Activated naive CD8-positive, alpha-beta T cell treated with anti-CD3 and anti-CD28 coated beads for 36 hours (primary cell): Measurements from ENCODE around the gene BFAR. TPM values are rescaled to one million over a fixed set of nuclear protein-coding genes. Genes with fewer than 3 reads are reported as not detected.
A peak's percentile ranks its signal among the peaks of the same experiment; 100 is the strongest.

Experiments
- DNase-seq: peaks from one replicate; pipeline ENCODE4 v3.0.0; 2021
- H3K27ac Mint-ChIP-seq: one replicate; pipeline ENCODE4 v1.8.0; 2022; ENCODE audit warnings: mild to moderate bottlenecking, moderate library complexity, mixed read lengths
- H3K27me3 Mint-ChIP-seq: one replicate; pipeline ENCODE4 v1.8.0; 2022; ENCODE audit warnings: mild to moderate bottlenecking, mixed read lengths
- H3K36me3 Mint-ChIP-seq: one replicate; pipeline ENCODE4 v1.8.0; 2021; ENCODE audit warnings: mild to moderate bottlenecking, mixed read lengths
- H3K4me1 Mint-ChIP-seq: one replicate; pipeline ENCODE4 v1.8.0; 2021; ENCODE audit warnings: mixed read lengths
- H3K4me3 Mint-ChIP-seq: one replicate; pipeline ENCODE4 v1.8.0; 2022; ENCODE audit warnings: mild to moderate bottlenecking, moderate library complexity, mixed read lengths
- H3K9me3 Mint-ChIP-seq: one replicate; pipeline ENCODE4 v1.8.0; 2022; ENCODE audit warnings: mixed read lengths
- total RNA-seq, 2 experiments: library from RNA; stranded (reverse); gene quantifications; one replicate each; pipeline ENCODE4 v1.2.3, GENCODE V29; 2021

BFAR gene, protein sequence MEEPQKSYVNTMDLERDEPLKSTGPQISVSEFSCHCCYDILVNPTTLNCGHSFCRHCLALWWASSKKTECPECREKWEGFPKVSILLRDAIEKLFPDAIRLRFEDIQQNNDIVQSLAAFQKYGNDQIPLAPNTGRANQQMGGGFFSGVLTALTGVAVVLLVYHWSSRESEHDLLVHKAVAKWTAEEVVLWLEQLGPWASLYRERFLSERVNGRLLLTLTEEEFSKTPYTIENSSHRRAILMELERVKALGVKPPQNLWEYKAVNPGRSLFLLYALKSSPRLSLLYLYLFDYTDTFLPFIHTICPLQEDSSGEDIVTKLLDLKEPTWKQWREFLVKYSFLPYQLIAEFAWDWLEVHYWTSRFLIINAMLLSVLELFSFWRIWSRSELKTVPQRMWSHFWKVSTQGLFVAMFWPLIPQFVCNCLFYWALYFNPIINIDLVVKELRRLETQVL
- 10 to 100 TPM; 72.1 to 75.7 TPM for total RNA-seq

- peaks cover 56% of the 10 kb centered on the region for H3K4me1 Mint-ChIP-seq
- no peaks in the 10 kb centered on the region for H3K9me3 Mint-ChIP-seq
- peak within 1 kb of the TSS; percentile 100 for H3K4me3 Mint-ChIP-seq
- H3K36me3 Mint-ChIP-seq = peaks cover 31% of the 10 kb centered on the region
- DNase-seq = peak; percentile 99
- no peaks in the 10 kb centered on the region for H3K27me3 Mint-ChIP-seq
- peak within 1 kb of the TSS; percentile 98 for H3K27ac Mint-ChIP-seq
These were observed at the start of gene BFAR for GRCh38 chr16:14632693-14633569. Gene BFAR, plus strand, starts transcription at chr16:14632951. Its CDS starts 11,396 bp downstream, at chr16:14644347.

DNA sequence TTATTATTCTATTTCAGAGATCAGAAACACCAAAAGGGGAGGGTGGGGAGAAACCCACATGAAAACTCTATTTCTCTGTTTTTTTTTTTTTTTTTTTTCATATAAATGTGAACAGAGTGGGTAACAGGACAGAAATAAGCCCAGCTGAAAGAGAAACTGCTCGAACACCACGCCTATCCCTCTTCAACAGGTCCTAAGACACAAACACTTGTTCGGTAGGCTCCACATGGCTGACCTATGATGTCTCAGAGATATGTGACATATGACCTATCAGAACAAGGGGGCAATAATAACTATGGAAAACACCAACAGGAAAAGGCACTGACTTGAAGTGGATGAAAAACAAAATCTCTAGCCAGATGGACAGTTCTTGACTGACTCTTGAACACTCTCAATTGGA is 47.5 kb upstream of the BFAR start:
- no peaks in the 10 kb centered on the region for H3K27me3 Mint-ChIP-seq
- H3K4me3 Mint-ChIP-seq = no peak overlapping the region
- peaks cover 24% of the 10 kb centered on the region for H3K36me3 Mint-ChIP-seq
- H3K4me1 Mint-ChIP-seq = peaks cover 1% of the 10 kb centered on the region
- DNase-seq = no peak
- no peak overlapping the region for H3K27ac Mint-ChIP-seq
- no peaks in the 10 kb centered on the region for H3K9me3 Mint-ChIP-seq

DNA sequence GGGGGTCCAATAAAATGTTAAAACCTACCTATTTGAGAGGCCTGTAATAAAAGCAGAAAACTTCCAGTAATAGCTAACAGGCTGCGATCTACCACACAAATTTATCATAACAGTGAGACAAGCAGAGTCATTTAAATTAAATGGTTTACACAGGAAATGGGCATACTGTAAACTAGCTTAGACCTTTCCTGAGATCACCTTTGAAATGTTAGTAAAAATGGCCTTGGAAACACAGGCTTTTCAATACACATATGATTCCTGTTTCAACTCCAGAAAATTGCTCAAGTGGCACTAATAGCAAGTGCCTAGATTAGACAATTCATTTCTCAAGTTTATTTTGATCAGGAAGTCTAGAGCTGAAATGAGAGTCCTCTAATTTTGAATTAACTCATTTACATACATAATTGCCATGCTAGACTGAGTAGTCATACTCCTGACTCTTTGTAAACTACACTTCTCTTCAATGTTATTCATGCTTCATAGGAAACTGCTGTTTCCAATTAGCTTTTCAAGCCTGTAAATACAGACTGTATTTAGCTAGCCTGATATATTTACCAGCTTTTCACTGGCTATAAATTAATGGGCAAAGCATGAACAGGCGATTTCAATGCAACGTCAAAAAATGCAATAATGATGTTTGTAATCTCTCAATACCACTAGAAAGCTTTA is 46.0 kb upstream of the BFAR start:
- H3K27ac Mint-ChIP-seq = peak overlapping the region; percentile 23
- H3K9me3 Mint-ChIP-seq = no peaks in the 10 kb centered on the region
- no peak for DNase-seq
- no peaks in the 10 kb centered on the region for H3K4me1 Mint-ChIP-seq
- no peak overlapping the region for H3K4me3 Mint-ChIP-seq
- H3K27me3 Mint-ChIP-seq = no peaks in the 10 kb centered on the region
- peaks cover 24% of the 10 kb centered on the region for H3K36me3 Mint-ChIP-seq

- peaks cover 36% of the 10 kb centered on the region for H3K36me3 Mint-ChIP-seq
- H3K9me3 Mint-ChIP-seq = no peaks in the 10 kb centered on the region
- no peak for DNase-seq
- H3K27ac Mint-ChIP-seq = no peak overlapping the region
- H3K4me3 Mint-ChIP-seq = no peak overlapping the region
- peaks cover 1% of the 10 kb centered on the region for H3K4me1 Mint-ChIP-seq
- no peaks in the 10 kb centered on the region for H3K27me3 Mint-ChIP-seq
These were observed 32.6 kb upstream of the BFAR start for GRCh38 chr16:14600164-14600563.

GRCh38 chr16:14602443-14602963 is 30.2 kb upstream of the BFAR start:
- Mint-ChIP-seq H3K9me3 (no peaks in the 10 kb centered on the region), H3K4me1 (peaks cover 1% of the 10 kb centered on the region), H3K4me3 (no peak overlapping the region), H3K36me3 (peaks cover 35% of the 10 kb centered on the region), H3K27me3 (no peaks in the 10 kb centered on the region), H3K27ac (no peak overlapping the region)
- no peak for DNase-seq

- Mint-ChIP-seq H3K36me3 (peaks cover 30% of the 10 kb centered on the region), H3K9me3 (no peaks in the 10 kb centered on the region), H3K27ac (no peak overlapping the region), H3K4me3 (no peak overlapping the region), H3K27me3 (no peaks in the 10 kb centered on the region), H3K4me1 (peaks cover 1% of the 10 kb centered on the region)
- no peak for DNase-seq
These were observed 26.6 kb upstream of the BFAR start for GRCh38 chr16:14606102-14606501.

DNA sequence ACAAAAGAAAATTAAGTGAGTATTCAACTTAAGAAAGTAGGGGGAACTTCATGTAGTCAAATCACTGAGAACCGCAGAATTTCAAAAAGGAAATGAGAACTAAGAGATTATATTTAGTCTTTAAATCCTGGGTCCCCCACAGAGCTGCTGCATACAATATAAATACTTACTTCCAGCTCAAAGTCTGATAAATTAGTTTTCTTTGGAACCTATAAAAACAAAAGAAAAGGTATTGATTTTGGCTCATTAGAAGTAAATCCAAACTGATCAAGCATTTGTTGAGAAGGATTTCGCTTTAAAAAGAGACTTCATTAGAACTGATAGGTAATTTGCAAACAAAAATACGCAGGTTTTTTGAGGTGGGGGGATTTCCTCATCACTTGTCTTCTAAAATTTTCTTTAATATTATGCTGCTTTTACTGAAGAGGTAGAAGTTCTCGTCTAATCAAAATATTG is 24.6 kb upstream of the BFAR start:
- Mint-ChIP-seq H3K36me3 (peaks cover 24% of the 10 kb centered on the region), H3K4me1 (peaks cover 1% of the 10 kb centered on the region), H3K27ac (no peak overlapping the region), H3K4me3 (no peak overlapping the region), H3K9me3 (no peaks in the 10 kb centered on the region), H3K27me3 (no peaks in the 10 kb centered on the region)
- no peak for DNase-seq

GRCh38 chr16:14608604-14609003 is 24.1 kb upstream of the BFAR start:
- Mint-ChIP-seq H3K27ac (no peak overlapping the region), H3K4me1 (peaks cover 1% of the 10 kb centered on the region), H3K9me3 (no peaks in the 10 kb centered on the region), H3K4me3 (no peak overlapping the region), H3K27me3 (no peaks in the 10 kb centered on the region), H3K36me3 (peaks cover 23% of the 10 kb centered on the region)
- no peak for DNase-seq

DNA sequence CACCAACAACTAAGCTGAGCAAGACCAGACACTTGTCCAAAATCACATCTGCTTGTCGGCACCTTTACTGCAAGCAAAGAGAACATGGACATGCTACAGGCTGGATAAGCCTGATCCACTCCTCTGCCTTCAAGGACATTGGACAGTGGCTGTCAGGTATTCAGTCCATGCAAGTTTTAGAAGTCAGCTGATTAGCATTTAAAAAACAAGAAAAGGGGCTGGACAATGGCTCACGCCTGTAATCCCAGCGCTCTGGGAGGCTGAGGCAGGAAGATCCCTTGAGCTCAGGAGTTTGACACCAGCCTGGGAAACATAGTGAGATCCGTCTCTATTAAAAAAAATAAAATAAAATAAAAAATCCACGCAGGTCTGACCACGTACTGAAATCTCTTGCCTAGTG is 23.0 kb upstream of the BFAR start:
- Mint-ChIP-seq H3K36me3 (peaks cover 19% of the 10 kb centered on the region), H3K9me3 (no peaks in the 10 kb centered on the region), H3K4me3 (no peak overlapping the region), H3K4me1 (no peaks in the 10 kb centered on the region), H3K27me3 (no peaks in the 10 kb centered on the region), H3K27ac (no peak overlapping the region)
- no peak for DNase-seq

- Mint-ChIP-seq H3K27me3 (no peaks in the 10 kb centered on the region), H3K4me3 (no peak overlapping the region), H3K27ac (no peak overlapping the region), H3K9me3 (no peaks in the 10 kb centered on the region), H3K36me3 (peaks cover 19% of the 10 kb centered on the region), H3K4me1 (no peaks in the 10 kb centered on the region)
- no peak for DNase-seq
These were observed 21.1 kb upstream of the BFAR start for GRCh38 chr16:14611660-14612059.

DNA sequence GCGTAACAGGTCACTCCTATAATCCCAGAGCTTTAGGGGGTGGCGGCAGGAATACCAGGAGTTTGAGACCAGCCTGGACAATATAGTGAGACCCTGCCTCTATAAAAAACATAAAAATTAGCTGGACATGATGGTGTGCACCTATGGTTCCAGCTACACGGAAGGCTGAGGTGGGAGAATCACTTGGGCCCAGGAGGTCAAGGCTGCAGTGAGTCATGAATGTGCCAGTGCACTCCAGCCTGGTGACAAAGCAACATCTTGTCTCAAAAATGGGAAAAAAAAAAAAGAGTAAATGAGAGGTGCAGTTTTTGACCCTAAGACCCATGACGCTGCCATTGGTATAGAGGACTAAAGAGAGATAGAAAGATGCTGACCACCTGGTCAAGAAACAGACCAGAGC is 18.8 kb upstream of the BFAR start:
- Mint-ChIP-seq H3K4me3 (no peak overlapping the region), H3K27me3 (no peaks in the 10 kb centered on the region), H3K36me3 (peaks cover 19% of the 10 kb centered on the region), H3K27ac (no peak overlapping the region), H3K9me3 (no peaks in the 10 kb centered on the region), H3K4me1 (no peaks in the 10 kb centered on the region)
- DNase-seq = no peak

DNA sequence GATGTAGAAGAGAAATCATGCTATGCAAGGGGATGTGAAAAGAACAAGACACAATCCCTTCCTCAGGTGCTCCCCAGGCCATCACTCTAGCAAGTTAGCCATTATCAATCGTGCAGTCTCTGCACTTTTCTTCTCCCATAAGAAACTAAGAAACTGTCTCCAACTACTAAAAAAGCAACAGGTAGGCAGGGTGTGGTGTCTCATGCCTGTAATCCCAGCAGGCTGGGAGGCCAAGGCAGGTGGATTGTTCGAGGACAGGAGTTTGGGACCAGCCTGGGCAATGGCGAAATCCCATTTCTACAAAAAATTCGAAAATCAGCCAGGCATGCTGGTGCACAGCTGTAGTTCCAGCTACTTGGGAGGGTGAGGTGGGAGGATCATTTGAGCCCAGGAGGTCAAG is 16.5 kb upstream of the BFAR start:
- peaks cover 17% of the 10 kb centered on the region for H3K36me3 Mint-ChIP-seq
- no peak overlapping the region for H3K4me3 Mint-ChIP-seq
- H3K4me1 Mint-ChIP-seq = peaks cover 4% of the 10 kb centered on the region
- no peaks in the 10 kb centered on the region for H3K27me3 Mint-ChIP-seq
- H3K27ac Mint-ChIP-seq = no peak overlapping the region
- DNase-seq = no peak
- no peaks in the 10 kb centered on the region for H3K9me3 Mint-ChIP-seq

DNA sequence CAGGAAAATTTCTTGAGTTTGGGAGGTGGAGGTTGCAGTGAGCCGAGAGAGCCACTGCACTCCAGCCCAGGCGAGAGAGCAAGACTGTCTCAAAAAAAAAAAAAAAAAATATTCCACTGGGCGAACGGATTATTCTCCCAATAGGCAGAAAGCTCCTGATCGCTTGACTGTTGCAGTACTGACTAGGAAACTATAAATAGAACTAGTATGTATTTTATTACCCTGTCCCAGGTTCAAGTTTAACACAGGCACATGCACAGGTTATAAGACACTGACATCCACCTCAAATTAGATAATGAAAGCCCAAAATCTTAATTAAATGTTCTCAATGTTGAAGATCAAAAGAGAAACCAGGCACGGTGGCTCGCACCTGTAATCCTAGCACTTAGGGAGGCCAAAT is 14.2 kb upstream of the BFAR start:
- Mint-ChIP-seq H3K27ac (no peak overlapping the region), H3K27me3 (no peaks in the 10 kb centered on the region), H3K36me3 (peaks cover 13% of the 10 kb centered on the region), H3K9me3 (no peaks in the 10 kb centered on the region), H3K4me1 (peaks cover 4% of the 10 kb centered on the region), H3K4me3 (no peak overlapping the region)
- DNase-seq = no peak

DNA sequence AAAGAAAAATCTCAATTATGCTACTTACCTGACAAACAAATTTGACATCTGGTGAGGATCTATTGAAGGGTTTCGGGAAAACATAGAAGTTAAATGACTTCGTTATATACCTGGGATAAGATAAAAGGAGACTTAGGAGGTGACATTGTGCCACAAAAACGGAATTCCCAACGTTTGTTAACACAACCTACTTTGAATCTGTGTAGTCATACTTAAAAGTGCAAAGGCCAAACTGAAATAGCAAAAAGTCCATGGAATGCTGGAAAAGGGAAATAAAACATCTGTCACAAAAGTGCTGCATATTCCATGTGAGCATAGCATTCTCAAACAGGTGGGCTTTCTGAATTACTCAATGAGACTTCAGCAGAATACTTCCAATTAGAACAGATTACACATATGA is 5.7 kb upstream of the BFAR start:
- Mint-ChIP-seq H3K4me1 (peaks cover 31% of the 10 kb centered on the region), H3K9me3 (no peaks in the 10 kb centered on the region), H3K4me3 (no peak overlapping the region), H3K27me3 (no peaks in the 10 kb centered on the region), H3K27ac (no peak overlapping the region), H3K36me3 (peaks cover 33% of the 10 kb centered on the region)
- no peak for DNase-seq
